ENCODE measurements around the gene ARID5B.

Gene ARID5B

DNA sequence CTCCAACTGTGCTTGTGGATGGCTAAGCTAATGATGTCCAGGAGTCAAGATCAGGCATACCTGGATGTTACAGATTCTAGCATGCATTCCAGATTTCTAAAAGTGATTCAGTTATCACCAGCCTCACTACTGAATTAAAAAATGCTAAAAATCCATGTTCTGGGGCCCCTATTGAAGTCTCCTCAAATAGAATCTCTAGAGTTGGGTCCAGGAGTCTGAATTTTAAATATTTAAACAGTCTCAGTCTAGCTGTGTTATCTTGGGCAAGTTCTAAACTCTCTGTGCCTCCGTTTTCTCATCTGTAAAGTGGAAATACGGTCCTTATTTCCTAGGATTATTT, 5.0 kb downstream of the ARID5B start:
- Histone ChIP-seq H3K4me1 (ENCODE audit: control insufficient read depth, insufficient read depth, low read length) (peaks cover 5% of the 10 kb centered on the region), H3K9ac (ENCODE audit: low read length in 2 of 2) (no peak overlapping the region), H3K36me3 (ENCODE audit: control insufficient read depth in 2 of 2, insufficient read depth in 2 of 2, low read length in 2 of 2) (no peaks in the 10 kb centered on the region), H3K9me3 (ENCODE audit: control insufficient read depth in 2 of 2, low read length in 2 of 2) (no peaks in the 10 kb centered on the region), H3K27me3 (ENCODE audit: control insufficient read depth in 1 of 2, insufficient read depth in 2 of 2, low read length in 2 of 2) (no peaks in the 10 kb centered on the region), H3K27ac (ENCODE audit: low read length) (no peak overlapping the region), H3K4me3 (ENCODE audit: low read length in 2 of 2) (no peak overlapping the region)

DNA sequence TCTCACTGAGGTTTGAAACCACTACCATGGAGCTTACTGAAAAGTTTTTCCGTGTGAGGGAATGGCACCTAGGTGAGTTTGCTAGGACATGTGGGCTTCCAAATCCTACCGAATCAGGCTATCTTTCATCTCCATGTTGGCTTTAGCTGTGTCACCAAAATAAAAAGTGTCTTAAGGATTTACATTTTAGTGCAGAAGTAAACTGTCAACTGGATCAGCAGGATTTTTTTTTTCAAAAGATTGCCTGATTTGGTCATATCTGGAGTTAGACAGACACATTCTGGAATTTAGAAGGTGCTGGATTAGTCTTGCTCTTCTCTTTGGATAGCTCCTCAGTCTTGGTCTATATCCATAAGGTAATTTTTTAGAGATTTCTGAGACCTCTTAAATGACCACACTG, 5.5 kb downstream of the ARID5B start:
- H3K9ac ChIP-seq (ENCODE audit: low read length in 2 of 2): no peak overlapping the region
- H3K4me3 ChIP-seq (ENCODE audit: low read length in 2 of 2): no peak overlapping the region
- H3K9me3 ChIP-seq (ENCODE audit: control insufficient read depth in 2 of 2, low read length in 2 of 2): no peaks in the 10 kb centered on the region
- H3K36me3 ChIP-seq (ENCODE audit: control insufficient read depth in 2 of 2, insufficient read depth in 2 of 2, low read length in 2 of 2): no peaks in the 10 kb centered on the region
- H3K27ac ChIP-seq (ENCODE audit: low read length): no peak overlapping the region
- peaks cover 3% of the 10 kb centered on the region for H3K4me1 ChIP-seq (ENCODE audit: control insufficient read depth, insufficient read depth, low read length)
- no peaks in the 10 kb centered on the region for H3K27me3 ChIP-seq (ENCODE audit: control insufficient read depth in 1 of 2, insufficient read depth in 2 of 2, low read length in 2 of 2)

DNA sequence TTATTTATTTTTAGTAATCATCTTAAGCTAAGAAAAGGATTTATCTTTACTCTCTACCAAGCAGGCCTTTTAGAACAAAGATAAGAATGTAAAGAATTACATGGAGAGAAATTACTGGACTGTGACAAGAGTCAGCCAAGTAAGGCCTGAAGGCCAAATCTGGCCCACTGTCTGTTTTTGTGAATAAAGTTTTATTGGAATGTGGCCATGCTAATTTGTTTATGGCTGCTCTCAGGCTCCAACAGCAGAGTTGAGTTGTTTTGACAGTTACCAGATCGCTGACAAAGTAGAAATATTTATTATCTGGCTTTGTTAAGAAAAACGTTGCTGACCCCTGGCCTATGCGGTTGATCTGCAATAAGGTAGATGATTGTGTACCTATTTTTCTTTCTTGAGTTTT, 6.1 kb downstream of the ARID5B start:
- Histone ChIP-seq H3K27ac (ENCODE audit: low read length) (no peak overlapping the region), H3K4me3 (ENCODE audit: low read length in 2 of 2) (no peak overlapping the region), H3K4me1 (ENCODE audit: control insufficient read depth, insufficient read depth, low read length) (peaks cover 2% of the 10 kb centered on the region), H3K9ac (ENCODE audit: low read length in 2 of 2) (no peak overlapping the region), H3K27me3 (ENCODE audit: control insufficient read depth in 1 of 2, insufficient read depth in 2 of 2, low read length in 2 of 2) (no peaks in the 10 kb centered on the region), H3K9me3 (ENCODE audit: control insufficient read depth in 2 of 2, low read length in 2 of 2) (no peaks in the 10 kb centered on the region), H3K36me3 (ENCODE audit: control insufficient read depth in 2 of 2, insufficient read depth in 2 of 2, low read length in 2 of 2) (no peaks in the 10 kb centered on the region)

DNA sequence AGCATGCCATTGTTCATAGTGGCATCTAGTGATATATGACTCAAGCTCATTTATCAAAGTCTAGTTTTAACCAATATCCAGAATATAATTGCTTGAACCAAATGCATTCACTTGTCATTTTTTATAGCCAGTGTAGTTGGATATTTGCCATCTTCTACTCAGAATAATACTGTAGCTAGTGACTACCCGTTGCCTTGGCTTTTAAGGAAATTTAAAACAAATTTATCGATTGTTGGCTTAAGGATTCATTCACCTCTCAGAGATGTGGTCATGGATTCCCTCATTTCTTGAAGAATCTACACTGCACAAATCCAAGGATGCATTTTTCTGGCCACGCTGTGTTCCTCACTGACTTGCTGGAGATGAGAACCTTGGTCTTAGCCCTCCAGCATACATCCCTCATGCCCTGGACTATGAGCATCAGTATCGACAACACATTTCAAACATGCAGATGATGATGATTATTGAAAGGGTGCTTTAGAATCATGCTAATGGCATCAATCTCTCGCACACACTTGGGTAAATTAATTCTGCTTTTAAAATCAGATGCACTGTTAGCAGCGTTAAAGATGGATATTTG, 8.8 kb downstream of the ARID5B start:
- Histone ChIP-seq H3K9me3 (ENCODE audit: control insufficient read depth in 2 of 2, low read length in 2 of 2) (no peaks in the 10 kb centered on the region), H3K27me3 (ENCODE audit: control insufficient read depth in 1 of 2, insufficient read depth in 2 of 2, low read length in 2 of 2) (no peaks in the 10 kb centered on the region), H3K4me3 (ENCODE audit: low read length in 2 of 2) (no peak overlapping the region), H3K27ac (ENCODE audit: low read length) (no peak overlapping the region), H3K36me3 (ENCODE audit: control insufficient read depth in 2 of 2, insufficient read depth in 2 of 2, low read length in 2 of 2) (peaks cover 0 to 3% of the 10 kb centered on the region in 2 donors), H3K9ac (ENCODE audit: low read length in 2 of 2) (no peak overlapping the region), H3K4me1 (ENCODE audit: control insufficient read depth, insufficient read depth, low read length) (no peaks in the 10 kb centered on the region)

DNA sequence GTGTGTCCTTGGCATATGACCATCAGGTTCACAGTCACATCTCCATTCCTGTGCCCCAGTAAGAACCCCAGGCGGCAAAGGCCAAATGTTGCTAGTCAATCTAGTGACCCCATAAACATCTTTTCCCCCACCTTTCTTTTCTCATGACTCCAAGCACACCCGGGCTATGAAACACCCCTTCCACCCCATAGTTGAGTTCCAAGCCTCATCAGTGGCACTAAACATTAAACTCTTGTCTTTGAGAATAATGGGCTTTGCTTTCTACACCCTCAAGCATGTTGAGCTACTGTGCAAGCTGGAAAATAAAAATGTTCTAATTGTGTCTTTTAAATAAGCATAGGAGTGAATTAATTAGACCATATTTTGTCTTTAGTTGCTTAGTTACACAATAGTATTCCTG, 9.4 kb downstream of the ARID5B start:
- no peaks in the 10 kb centered on the region for H3K9me3 ChIP-seq (ENCODE audit: control insufficient read depth in 2 of 2, low read length in 2 of 2)
- peaks cover 0 to 3% of the 10 kb centered on the region in 2 donors for H3K36me3 ChIP-seq (ENCODE audit: control insufficient read depth in 2 of 2, insufficient read depth in 2 of 2, low read length in 2 of 2)
- no peak overlapping the region for H3K4me3 ChIP-seq (ENCODE audit: low read length in 2 of 2)
- H3K4me1 ChIP-seq (ENCODE audit: control insufficient read depth, insufficient read depth, low read length): no peaks in the 10 kb centered on the region
- H3K27ac ChIP-seq (ENCODE audit: low read length): no peak overlapping the region
- H3K27me3 ChIP-seq (ENCODE audit: control insufficient read depth in 1 of 2, insufficient read depth in 2 of 2, low read length in 2 of 2): no peaks in the 10 kb centered on the region
- H3K9ac ChIP-seq (ENCODE audit: low read length in 2 of 2): no peak overlapping the region

DNA sequence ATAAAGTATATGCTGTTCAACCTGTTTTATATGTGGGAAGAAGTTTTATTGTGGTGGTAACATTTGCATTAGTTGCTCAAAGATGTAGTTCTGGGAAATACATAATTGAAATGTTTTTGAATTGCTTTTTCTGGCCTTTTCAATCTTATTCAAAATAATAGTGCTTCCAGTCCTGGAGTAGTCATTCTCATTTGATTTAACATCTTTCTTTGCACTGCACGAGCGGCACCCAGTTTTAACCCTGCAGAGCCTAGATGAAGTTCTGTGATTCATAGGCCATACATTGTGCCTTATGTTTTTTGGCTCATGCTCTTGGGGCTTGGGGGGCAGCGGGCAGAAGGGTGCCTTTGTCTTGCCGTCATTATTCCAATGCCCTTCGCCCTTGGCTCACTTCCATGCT, 9.9 kb downstream of the ARID5B start:
- Histone ChIP-seq H3K36me3 (ENCODE audit: control insufficient read depth in 2 of 2, insufficient read depth in 2 of 2, low read length in 2 of 2) (peaks cover 0 to 3% of the 10 kb centered on the region in 2 donors), H3K4me1 (ENCODE audit: control insufficient read depth, insufficient read depth, low read length) (no peaks in the 10 kb centered on the region), H3K9ac (ENCODE audit: low read length in 2 of 2) (no peak overlapping the region), H3K27me3 (ENCODE audit: control insufficient read depth in 1 of 2, insufficient read depth in 2 of 2, low read length in 2 of 2) (no peaks in the 10 kb centered on the region), H3K27ac (ENCODE audit: low read length) (no peak overlapping the region), H3K9me3 (ENCODE audit: control insufficient read depth in 2 of 2, low read length in 2 of 2) (no peaks in the 10 kb centered on the region), H3K4me3 (ENCODE audit: low read length in 2 of 2) (no peak overlapping the region)

DNA sequence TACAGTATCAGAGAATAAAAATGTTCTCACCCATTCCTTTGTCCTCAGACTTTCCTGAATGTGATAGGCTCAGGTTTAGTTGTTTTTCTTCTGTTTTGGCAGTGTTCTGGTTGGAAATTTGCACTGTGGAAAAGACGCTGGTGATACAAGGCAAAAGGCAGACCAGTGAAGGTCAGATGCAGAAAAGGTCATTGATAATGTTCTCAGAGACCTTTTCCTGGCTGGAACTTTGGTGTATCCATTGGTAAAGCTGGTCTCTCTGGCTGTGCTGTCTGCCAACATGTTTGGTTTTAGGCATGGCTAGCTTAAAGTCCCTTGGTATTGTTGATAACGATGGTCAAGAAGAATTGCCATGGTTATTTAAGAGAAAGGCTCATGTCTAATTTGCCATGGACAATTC, 11.5 kb downstream of the ARID5B start:
- Histone ChIP-seq H3K36me3 (ENCODE audit: control insufficient read depth in 2 of 2, insufficient read depth in 2 of 2, low read length in 2 of 2) (peaks cover 0 to 4% of the 10 kb centered on the region in 2 donors), H3K4me3 (ENCODE audit: low read length in 2 of 2) (no peak overlapping the region), H3K27ac (ENCODE audit: low read length) (no peak overlapping the region), H3K4me1 (ENCODE audit: control insufficient read depth, insufficient read depth, low read length) (no peaks in the 10 kb centered on the region), H3K27me3 (ENCODE audit: control insufficient read depth in 1 of 2, insufficient read depth in 2 of 2, low read length in 2 of 2) (no peaks in the 10 kb centered on the region), H3K9me3 (ENCODE audit: control insufficient read depth in 2 of 2, low read length in 2 of 2) (peaks cover 0 to 2% of the 10 kb centered on the region in 2 donors), H3K9ac (ENCODE audit: low read length in 2 of 2) (no peak overlapping the region)

DNA sequence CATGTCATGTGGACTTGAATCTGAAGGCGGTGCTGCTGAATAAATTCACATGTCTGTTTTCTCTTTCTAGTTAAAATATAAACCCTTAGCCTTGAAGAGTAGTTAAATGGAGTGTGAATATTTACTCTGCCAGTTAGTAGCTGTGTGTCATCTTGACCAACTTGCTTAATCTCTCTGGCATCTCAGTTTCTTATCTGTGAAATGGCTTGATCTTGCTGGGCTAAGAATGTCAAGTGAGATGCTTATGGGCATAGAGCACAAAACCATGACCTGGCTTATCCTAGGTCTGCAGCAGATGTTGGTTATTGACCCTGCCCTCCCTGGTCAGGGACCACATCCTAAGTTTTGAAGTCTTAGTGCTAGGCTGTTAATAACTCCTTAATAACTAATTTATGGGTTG, 16.6 kb downstream of the ARID5B start:
- Histone ChIP-seq H3K27me3 (ENCODE audit: control insufficient read depth in 1 of 2, insufficient read depth in 2 of 2, low read length in 2 of 2) (no peaks in the 10 kb centered on the region), H3K9me3 (ENCODE audit: control insufficient read depth in 2 of 2, low read length in 2 of 2) (peaks cover 0 to 5% of the 10 kb centered on the region in 2 donors), H3K27ac (ENCODE audit: low read length) (no peak overlapping the region), H3K4me1 (ENCODE audit: control insufficient read depth, insufficient read depth, low read length) (peaks cover 1% of the 10 kb centered on the region), H3K9ac (ENCODE audit: low read length in 2 of 2) (no peak overlapping the region), H3K36me3 (ENCODE audit: control insufficient read depth in 2 of 2, insufficient read depth in 2 of 2, low read length in 2 of 2) (peaks cover 0 to 4% of the 10 kb centered on the region in 2 donors), H3K4me3 (ENCODE audit: low read length in 2 of 2) (no peak overlapping the region)

DNA sequence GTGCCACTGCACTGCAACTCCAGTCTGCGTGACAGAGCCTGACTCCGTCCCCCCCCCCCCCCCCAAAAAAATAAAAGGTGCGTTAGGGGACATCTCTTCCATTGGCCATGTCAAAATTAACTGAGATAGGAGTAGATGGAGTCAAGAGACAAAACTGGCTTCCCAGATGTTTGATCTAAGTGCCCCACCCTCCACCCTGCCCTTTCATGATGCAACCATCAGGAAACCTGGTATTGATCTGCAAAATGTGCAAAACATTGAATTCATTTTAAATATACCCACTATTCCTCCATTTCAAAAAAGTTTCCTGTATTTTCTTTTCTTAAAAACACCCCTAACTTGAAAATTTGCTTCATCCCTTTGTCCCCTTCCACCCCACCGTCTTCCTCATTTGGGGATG, 17.5 kb downstream of the ARID5B start:
- no peak overlapping the region for H3K4me3 ChIP-seq (ENCODE audit: low read length in 2 of 2)
- H3K27ac ChIP-seq (ENCODE audit: low read length): no peak overlapping the region
- no peaks in the 10 kb centered on the region for H3K27me3 ChIP-seq (ENCODE audit: control insufficient read depth in 1 of 2, insufficient read depth in 2 of 2, low read length in 2 of 2)
- H3K4me1 ChIP-seq (ENCODE audit: control insufficient read depth, insufficient read depth, low read length): peaks cover 7% of the 10 kb centered on the region
- H3K36me3 ChIP-seq (ENCODE audit: control insufficient read depth in 2 of 2, insufficient read depth in 2 of 2, low read length in 2 of 2): peaks cover 0 to 4% of the 10 kb centered on the region in 2 donors
- H3K9ac ChIP-seq (ENCODE audit: low read length in 2 of 2): no peak overlapping the region
- H3K9me3 ChIP-seq (ENCODE audit: control insufficient read depth in 2 of 2, low read length in 2 of 2): peaks cover 0 to 5% of the 10 kb centered on the region in 2 donors

DNA sequence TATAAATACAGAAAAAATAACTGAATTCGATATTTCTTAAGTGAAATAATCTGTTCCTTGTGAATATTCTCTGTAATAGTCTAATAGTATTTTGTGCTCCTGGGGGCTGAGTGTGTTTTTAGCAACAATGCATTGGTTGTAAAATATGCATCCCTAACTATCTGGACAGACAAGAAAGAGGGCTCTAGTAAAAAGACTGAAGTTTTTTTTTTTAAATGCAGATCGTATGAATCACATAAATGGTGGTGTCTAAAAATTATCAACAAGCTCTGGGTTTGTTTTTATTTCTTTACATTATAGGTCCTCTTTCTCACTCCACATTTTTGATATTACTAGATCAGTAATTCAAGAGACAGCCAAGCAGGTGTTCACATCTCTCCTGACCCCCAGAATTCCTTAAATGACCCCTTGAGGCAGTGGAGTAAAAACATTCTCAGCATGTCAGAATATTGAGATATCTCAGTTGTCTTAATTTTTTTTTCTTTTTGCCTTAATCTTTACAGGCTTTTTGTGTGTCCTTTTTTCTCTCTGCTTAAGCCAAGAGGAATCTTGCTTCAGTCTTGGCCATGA, 18.2 kb downstream of the ARID5B start:
- H3K27ac ChIP-seq (ENCODE audit: low read length): no peak overlapping the region
- no peak overlapping the region for H3K9ac ChIP-seq (ENCODE audit: low read length in 2 of 2)
- H3K36me3 ChIP-seq (ENCODE audit: control insufficient read depth in 2 of 2, insufficient read depth in 2 of 2, low read length in 2 of 2): peaks cover 0 to 4% of the 10 kb centered on the region in 2 donors
- H3K4me1 ChIP-seq (ENCODE audit: control insufficient read depth, insufficient read depth, low read length): peaks cover 7% of the 10 kb centered on the region
- no peaks in the 10 kb centered on the region for H3K27me3 ChIP-seq (ENCODE audit: control insufficient read depth in 1 of 2, insufficient read depth in 2 of 2, low read length in 2 of 2)
- peaks cover 0 to 5% of the 10 kb centered on the region in 2 donors for H3K9me3 ChIP-seq (ENCODE audit: control insufficient read depth in 2 of 2, low read length in 2 of 2)
- no peak overlapping the region for H3K4me3 ChIP-seq (ENCODE audit: low read length in 2 of 2)

DNA sequence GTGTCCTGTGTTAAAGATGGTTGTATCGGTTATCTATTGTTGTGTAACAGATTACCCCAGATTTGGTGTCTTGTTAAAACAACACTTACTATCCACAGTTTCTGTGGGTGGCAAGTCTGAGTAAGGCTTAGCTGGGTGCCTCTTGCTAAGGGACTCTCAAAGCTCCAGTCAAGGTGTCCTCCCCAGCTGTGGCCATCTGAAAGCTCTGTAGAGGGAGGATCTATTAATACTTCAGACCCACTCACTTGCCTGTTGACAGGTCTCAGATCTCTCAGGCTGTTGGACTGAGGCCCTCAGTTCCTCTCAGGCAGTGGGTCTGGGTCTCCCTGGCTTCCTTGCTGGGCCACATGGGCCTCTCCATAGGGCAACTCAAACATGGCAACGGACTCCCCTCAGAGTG, 19.6 kb downstream of the ARID5B start:
- Histone ChIP-seq H3K9ac (ENCODE audit: low read length in 2 of 2) (no peak overlapping the region), H3K27ac (ENCODE audit: low read length) (no peak overlapping the region), H3K4me3 (ENCODE audit: low read length in 2 of 2) (no peak overlapping the region), H3K27me3 (ENCODE audit: control insufficient read depth in 1 of 2, insufficient read depth in 2 of 2, low read length in 2 of 2) (no peaks in the 10 kb centered on the region), H3K4me1 (ENCODE audit: control insufficient read depth, insufficient read depth, low read length) (peaks cover 7% of the 10 kb centered on the region), H3K9me3 (ENCODE audit: control insufficient read depth in 2 of 2, low read length in 2 of 2) (peaks cover 0 to 5% of the 10 kb centered on the region in 2 donors), H3K36me3 (ENCODE audit: control insufficient read depth in 2 of 2, insufficient read depth in 2 of 2, low read length in 2 of 2) (peaks cover 0 to 2% of the 10 kb centered on the region in 2 donors)
